GM19324 (cell line): ENCODE results near the gene ZNF709.
"Not testable (repeated sequence)": the region's sequence is repeated elsewhere in the genome, so short reads cannot be mapped to it uniquely, and the experiment has no call there.

Experiments used
- ATAC-seq: cut with Tn5 transposase; IDR thresholded peaks from one replicate; pipeline ENCODE4 v1.9.1; 2021; ENCODE audit warnings: mild to moderate bottlenecking, moderate library complexity; ENCODE audit not compliant: unreplicated experiment, low FRiP score

ZNF709 gene

DNA sequence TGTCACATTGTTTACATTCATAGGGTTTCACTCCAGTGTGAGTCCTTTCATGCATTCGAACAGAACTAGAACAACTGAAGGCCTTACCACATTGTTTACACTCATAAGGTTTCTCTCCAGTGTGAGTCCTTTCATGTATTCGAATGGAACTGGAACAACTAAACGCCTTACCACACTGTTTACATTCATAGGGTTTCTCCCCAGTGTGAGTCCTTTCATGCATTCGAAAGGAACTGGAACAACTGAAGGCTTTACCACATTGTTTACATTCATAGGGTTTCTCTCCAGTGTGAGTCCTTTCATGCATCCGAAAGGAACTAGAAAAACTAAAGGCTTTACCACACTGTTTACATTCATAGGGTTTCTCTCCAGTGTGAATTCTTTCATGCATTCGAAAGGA, 20.5 kb downstream of the ZNF709 start:
- ATAC-seq, result not testable (repeated sequence)

GRCh38 chr19:12453495-12453894, 31.1 kb downstream of the ZNF709 start:
- no peak for ATAC-seq

DNA sequence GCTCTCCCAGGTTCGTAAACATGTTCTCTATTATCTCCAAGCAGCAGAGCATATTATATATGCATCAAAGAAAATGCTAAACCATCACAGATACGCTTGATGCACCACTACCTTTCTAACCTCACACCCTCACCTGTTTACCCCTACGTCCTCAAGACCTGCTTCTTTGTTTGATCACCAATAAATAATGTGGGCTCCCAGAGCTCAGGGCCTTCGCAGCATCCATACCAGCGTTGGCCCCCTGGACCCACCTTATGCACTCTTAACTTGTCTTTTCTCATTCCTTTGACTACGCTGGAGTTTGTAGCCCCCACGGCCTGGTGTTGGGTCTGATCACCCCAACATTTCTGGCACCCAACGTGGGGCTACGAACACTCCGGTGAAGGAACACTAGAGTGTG, 33.8 kb downstream of the ZNF709 start:
- ATAC-seq, result no peak

DNA sequence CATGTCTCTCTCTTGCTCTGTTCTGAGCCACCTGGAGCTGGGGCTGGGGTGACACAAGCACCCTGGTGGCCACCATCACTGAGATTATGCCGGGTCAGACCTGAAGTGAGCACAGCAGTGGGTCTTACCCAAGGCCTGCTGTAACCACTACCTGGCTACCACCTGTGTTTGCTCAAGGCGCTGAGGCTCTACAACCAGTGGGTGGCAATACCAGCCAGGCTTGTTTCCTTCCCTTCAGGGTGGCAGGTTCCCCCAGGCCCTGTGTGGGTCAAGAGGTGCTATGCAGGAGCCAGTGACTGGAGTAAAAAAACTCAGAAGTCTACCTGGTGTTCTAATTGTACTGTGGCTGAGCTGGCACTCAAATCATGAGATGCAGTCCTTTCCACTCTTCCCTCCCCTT, 35.8 kb downstream of the ZNF709 start:
- ATAC-seq, result no peak

DNA sequence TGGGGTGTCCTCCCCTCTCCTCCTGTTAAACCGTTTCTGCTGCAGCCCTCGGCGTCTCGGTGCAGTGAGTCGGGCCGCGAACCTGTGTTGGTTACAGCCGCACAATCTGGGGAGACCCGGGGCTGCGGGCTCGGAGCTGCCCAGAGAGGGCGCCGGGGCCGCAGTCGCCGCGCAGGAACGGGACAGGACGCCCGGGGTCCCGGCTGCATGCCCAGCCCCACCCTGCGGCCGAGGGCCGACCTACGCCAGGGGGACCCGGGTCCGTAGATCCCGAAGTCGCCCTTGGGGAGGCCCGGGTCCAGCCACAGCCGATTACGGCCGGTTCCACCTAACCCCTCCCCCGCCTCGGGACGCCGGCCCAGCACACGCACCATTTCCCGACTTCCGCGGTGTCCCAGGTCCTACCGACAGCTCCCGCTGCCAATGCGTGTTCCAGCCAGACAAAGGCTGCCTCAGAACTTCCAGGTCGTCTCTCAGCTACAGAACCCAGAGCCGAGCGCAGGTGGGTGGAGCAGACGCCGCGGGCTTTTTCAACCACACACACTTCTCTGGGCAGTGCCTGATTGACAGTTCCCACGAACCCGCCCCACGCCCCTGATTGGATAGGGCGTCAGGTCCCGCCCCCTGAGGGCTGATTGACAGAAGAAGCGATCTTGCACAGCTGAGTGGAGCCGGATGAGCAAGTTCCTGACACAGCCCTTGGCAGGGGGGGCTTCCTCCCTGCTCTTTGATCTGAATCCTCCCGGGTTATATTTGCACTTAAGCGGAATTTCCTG, 43.9 kb downstream of the ZNF709 start, which contains the start of gene ZNF443:
ZNF443 (minus strand) TSS at position 481 of the 776 bp plus-strand sequence; CDS start at position 374, 107 bp downstream.
- peak; percentile 97 for ATAC-seq

- peak; percentile 24 for ATAC-seq
Measured at GRCh38 chr19:12439686-12440540, 44.7 kb downstream of the ZNF709 start.

DNA sequence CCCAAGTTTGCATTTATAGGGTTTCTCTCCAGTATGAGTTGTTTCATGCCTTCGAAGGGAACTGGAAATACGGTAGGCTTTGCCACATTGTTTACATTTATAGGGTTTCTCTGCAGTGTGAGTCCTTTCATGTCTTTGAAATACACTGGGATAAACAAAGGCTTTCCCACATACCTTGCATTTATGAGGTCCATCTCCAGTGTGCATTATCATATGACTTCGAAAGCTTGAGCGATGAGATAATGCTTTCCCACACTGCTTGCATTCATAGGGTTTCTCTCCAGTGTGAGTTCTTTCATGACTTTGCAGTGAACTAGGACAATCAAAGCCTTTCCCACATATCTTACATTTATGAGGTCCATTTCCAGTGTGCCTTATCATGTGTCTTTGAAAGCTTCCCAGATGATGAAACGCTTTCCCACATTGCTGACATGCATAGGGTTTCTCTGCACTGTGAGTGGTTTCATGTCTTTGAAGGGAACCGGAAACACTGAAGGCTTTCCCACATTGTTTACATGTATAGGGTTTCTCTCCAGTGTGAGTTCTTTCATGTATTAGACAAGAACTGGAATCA, 53.8 kb downstream of the ZNF709 start:
- not testable (repeated sequence) for ATAC-seq

DNA sequence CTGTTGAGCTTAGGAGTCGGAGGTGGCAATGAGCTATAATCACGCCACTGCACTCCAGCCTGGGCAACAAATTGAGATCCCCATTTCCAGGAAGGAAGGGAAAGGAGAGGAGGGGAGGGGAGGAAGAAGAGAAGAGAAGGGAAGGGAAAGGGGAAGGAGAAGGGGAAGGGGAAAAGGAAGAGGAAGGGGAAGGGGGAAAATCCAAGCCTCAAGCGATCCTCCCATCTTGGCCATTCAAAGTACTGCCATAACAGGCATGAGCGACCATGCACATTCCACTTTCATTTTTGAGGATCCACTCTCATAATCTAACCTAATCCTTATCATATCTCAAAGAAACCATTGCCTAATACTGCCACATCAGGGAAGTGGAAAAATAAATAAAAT, 58.7 kb downstream of the ZNF709 start:
- no peak for ATAC-seq

- ATAC-seq, result no peak
Measured at GRCh38 chr19:12425236-12425887, 59.3 kb downstream of the ZNF709 start.

DNA sequence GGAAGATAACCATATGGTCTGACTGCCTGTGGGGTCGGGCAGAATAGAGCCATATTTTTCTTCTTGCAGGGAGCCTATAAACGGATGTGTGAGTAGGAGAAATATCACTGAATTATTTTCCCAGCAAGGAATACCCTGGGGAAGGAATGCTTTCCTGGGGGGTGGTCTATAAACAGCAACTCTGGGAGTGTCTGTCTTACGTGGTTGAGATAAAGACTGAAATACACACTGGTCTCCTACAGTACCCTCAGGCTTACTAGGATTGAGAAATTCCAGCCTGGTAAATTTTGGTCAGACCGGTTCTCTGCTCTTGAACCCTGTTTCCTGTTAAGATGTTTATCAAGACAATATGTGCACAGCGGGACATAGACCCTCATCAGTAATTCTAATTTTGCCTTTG, 67.3 kb downstream of the ZNF709 start:
- ATAC-seq, result not testable (repeated sequence)

DNA sequence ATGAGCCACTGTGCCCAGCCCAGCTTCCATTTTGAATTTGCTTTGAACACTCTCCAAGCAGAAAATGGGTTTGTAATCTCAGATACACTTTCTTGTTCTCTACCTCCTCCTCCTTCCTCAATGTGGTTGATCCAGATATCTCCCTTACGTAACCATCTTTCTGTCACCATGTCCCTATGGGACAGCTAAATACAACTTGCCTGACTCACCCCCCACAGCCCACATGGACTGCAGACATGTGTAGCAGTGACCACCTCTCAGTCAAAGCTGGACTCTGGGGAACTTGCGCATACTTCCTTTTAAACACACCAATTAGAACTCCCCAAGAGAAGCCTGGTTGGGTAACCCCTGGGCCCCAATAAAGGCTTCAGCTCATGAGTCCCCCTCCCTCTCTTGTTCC, 72.7 kb downstream of the ZNF709 start:
- no peak for ATAC-seq
